HEK293 (cell line): ENCODE data around the gene KCNJ6.

ENCODE experiments used
- CTCF ChIA-PET: fragments of 350-600 bp; formaldehyde crosslinking; extraction: SDS; loops from one replicate; lab custom pipeline; 2021; ENCODE audit warnings: antibody characterized with exemption; lab: Yijun Ruan, JAX
- POLR2A ChIA-PET: fragments of 300-600 bp; formaldehyde crosslinking; extraction: SDS; loops from one replicate; lab custom pipeline; 2020; ENCODE audit warnings: antibody characterized with exemption, inconsistent platforms; lab: Yijun Ruan, JAX
- H3K27ac ChIP-seq: fragments of 200-500 bp; sonication (Bioruptor generic); 2 replicates; pipeline ENCODE4 v1.5.1; 2014; ENCODE audit warnings: low read depth, low read length, control low read depth, inconsistent platforms; ENCODE audit errors: extremely low read depth
- H3K36me3 ChIP-seq, 2 experiments: fragments of 200-500 bp in 1 of 2; sonication (Bioruptor generic) in 1 of 2; 1 replicate in 1 of 2; 2 replicates in 1 of 2; pipeline ENCODE4 v1.5.1; 2014 to 2017; ENCODE audit warnings: inconsistent platforms in 2 of 2, low read length in 2 of 2; ENCODE audit not compliant: control insufficient read depth in 2 of 2, insufficient read depth in 1 of 2
- H3K4me1 ChIP-seq: fragments of 200-500 bp; sonication (Bioruptor generic); 2 replicates; pipeline ENCODE4 v1.5.1; 2014; ENCODE audit warnings: mild to moderate bottlenecking, low read length, inconsistent platforms; ENCODE audit not compliant: control insufficient read depth, insufficient read depth
- H3K4me3 ChIP-seq: 2 replicates; pipeline ENCODE4 v1.5.1; 2011; ENCODE audit warnings: low read depth, mild to moderate bottlenecking, control low read depth, low read length, moderate library complexity
- H3K9me3 ChIP-seq: fragments of 200-500 bp; sonication (Bioruptor generic); 2 replicates; pipeline ENCODE4 v1.5.1; 2014; ENCODE audit warnings: low read depth, low read length, inconsistent platforms; ENCODE audit not compliant: control insufficient read depth, insufficient read depth
- BCL11A ChIP-seq: fragments of 450-650 bp; formaldehyde crosslinking; IDR thresholded peaks from 2 replicates; pipeline ENCODE4 v1.5.1; 2016; ENCODE audit warnings: low read depth, missing biosample characterization, missing genetic modification characterization
- GLIS2 ChIP-seq: fragments of 450-650 bp; formaldehyde crosslinking; IDR thresholded peaks from 2 replicates; pipeline ENCODE4 v1.5.1; 2016; ENCODE audit warnings: missing biosample characterization, missing genetic modification characterization
- HIC1 ChIP-seq: fragments of 450-650 bp; formaldehyde crosslinking; IDR thresholded peaks from 2 replicates; pipeline ENCODE4 v1.5.1; 2016; ENCODE audit warnings: missing biosample characterization, missing genetic modification characterization
- KLF8 ChIP-seq: fragments of 450-650 bp; formaldehyde crosslinking; IDR thresholded peaks from 2 replicates; pipeline ENCODE4 v1.5.1; 2016; ENCODE audit warnings: missing biosample characterization, missing genetic modification characterization
- RBAK ChIP-seq: fragments of 450-650 bp; formaldehyde crosslinking; IDR thresholded peaks from 2 replicates; pipeline ENCODE4 v1.5.1; 2016; ENCODE audit warnings: missing biosample characterization, missing genetic modification characterization
- SETDB1 ChIP-seq: IDR thresholded peaks from one replicate; pipeline ENCODE4 v1.6.1; 2017; ENCODE audit warnings: mild to moderate bottlenecking, low read length, moderate library complexity, mixed read lengths; ENCODE audit not compliant: insufficient read length
- ZBTB1 ChIP-seq: fragments of 450-650 bp; formaldehyde crosslinking; IDR thresholded peaks from 2 replicates; pipeline ENCODE4 v1.5.1; 2016; ENCODE audit warnings: missing biosample characterization, missing genetic modification characterization
- ZBTB17 ChIP-seq: fragments of 450-650 bp; formaldehyde crosslinking; IDR thresholded peaks from 2 replicates; pipeline ENCODE4 v1.5.1; 2016; ENCODE audit warnings: missing biosample characterization, missing genetic modification characterization
- ZFP69B ChIP-seq: fragments of 450-650 bp; formaldehyde crosslinking; IDR thresholded peaks from 2 replicates; pipeline ENCODE4 v1.5.1; 2016; ENCODE audit warnings: missing biosample characterization, missing genetic modification characterization
- ZNF2 ChIP-seq: fragments of 450-650 bp; formaldehyde crosslinking; IDR thresholded peaks from 2 replicates; pipeline ENCODE4 v1.5.1; 2016; ENCODE audit warnings: missing biosample characterization, missing genetic modification characterization
- ZNF239 ChIP-seq: fragments of 450-650 bp; formaldehyde crosslinking; IDR thresholded peaks from 2 replicates; pipeline ENCODE4 v1.5.1; 2016; ENCODE audit warnings: missing biosample characterization, missing genetic modification characterization
- ZNF24 ChIP-seq: fragments of 450-650 bp; formaldehyde crosslinking; IDR thresholded peaks from 2 replicates; pipeline ENCODE4 v1.5.1; 2016; ENCODE audit warnings: missing biosample characterization, missing genetic modification characterization
- ZNF449 ChIP-seq: fragments of 450-650 bp; formaldehyde crosslinking; IDR thresholded peaks from 2 replicates; pipeline ENCODE4 v1.5.1; 2017; ENCODE audit warnings: missing biosample characterization, mild to moderate bottlenecking, missing genetic modification characterization, moderate library complexity
- ZNF530 ChIP-seq: fragments of 450-650 bp; formaldehyde crosslinking; IDR thresholded peaks from 2 replicates; pipeline ENCODE4 v1.5.1; 2016; ENCODE audit warnings: low read depth, missing biosample characterization, missing genetic modification characterization
- ZNF560 ChIP-seq: fragments of 450-650 bp; formaldehyde crosslinking; IDR thresholded peaks from 2 replicates; pipeline ENCODE4 v1.5.1; 2017; ENCODE audit warnings: missing biosample characterization, missing genetic modification characterization, borderline replicate concordance
- ZNF747 ChIP-seq: fragments of 450-650 bp; formaldehyde crosslinking; IDR thresholded peaks from 2 replicates; pipeline ENCODE4 v1.5.1; 2016; ENCODE audit warnings: missing biosample characterization, missing genetic modification characterization
- ZNF776 ChIP-seq: fragments of 450-650 bp; formaldehyde crosslinking; IDR thresholded peaks from 2 replicates; pipeline ENCODE4 v1.5.0; 2017; ENCODE audit warnings: missing biosample characterization, missing genetic modification characterization, borderline replicate concordance
- ZNF777 ChIP-seq: fragments of 450-650 bp; formaldehyde crosslinking; IDR thresholded peaks from 2 replicates; pipeline ENCODE4 v1.5.1; 2017; ENCODE audit warnings: missing biosample characterization, missing genetic modification characterization, borderline replicate concordance
- ZNF830 ChIP-seq: fragments of 450-650 bp; IDR thresholded peaks from 2 replicates; pipeline ENCODE4 v1.5.0; 2018; ENCODE audit warnings: missing biosample characterization, missing genetic modification characterization, low read depth, mild to moderate bottlenecking, moderate library complexity
- TF ChIP-seq, protein P1 (sequence below): fragments of 450-650 bp; formaldehyde crosslinking; IDR thresholded peaks from 2 replicates; pipeline ENCODE4 v1.5.1; 2016; ENCODE audit warnings: missing biosample characterization, missing genetic modification characterization, borderline replicate concordance
- TF ChIP-seq, protein P2 (sequence below): fragments of 450-650 bp; formaldehyde crosslinking; IDR thresholded peaks from 2 replicates; pipeline ENCODE4 v1.5.1; 2016; ENCODE audit warnings: missing biosample characterization, missing genetic modification characterization
- TF ChIP-seq, protein P3 (sequence below): fragments of 450-650 bp; formaldehyde crosslinking; IDR thresholded peaks from 2 replicates; pipeline ENCODE4 v1.5.1; 2016; ENCODE audit warnings: missing biosample characterization, missing genetic modification characterization
- TF ChIP-seq, protein P4 (sequence below): fragments of 450-650 bp; formaldehyde crosslinking; IDR thresholded peaks from 2 replicates; pipeline ENCODE4 v1.5.1; 2016; ENCODE audit warnings: missing biosample characterization, missing genetic modification characterization

KCNJ6 gene

DNA sequence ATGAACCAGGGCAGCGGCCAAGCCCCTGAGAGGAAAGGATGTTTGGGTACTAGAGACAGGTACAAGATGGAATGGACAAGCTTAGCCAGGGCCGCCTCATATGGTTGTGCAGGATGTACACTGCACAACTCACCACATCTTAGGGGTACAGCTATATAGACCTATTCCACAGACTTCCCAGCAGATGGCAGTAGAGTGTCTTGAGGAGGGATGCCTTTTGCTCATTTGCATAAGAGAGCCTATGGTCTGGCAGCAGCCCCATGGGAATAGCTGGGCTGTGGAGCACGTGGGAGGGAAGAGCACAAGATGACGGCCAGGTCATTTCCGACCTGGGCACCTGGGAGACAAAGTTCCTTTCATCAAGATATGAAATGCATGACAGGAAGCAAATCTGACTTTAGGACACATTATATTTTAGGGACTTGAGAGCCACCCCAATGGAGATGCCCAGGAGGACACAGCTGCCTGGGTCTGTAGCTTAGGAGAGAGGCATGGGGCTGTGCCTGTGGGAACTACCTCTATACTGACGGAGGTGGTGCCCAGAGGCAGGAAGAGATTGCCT is 215.5 kb downstream of the KCNJ6 start:
- H3K4me1 ChIP-seq = no peaks in the 10 kb centered on the region
- ChIA-PET CTCF (interaction anchor here (0.6 to 3.0 kb wide), 42 partner anchors 9 to 1319 kb away, joined by 3 to 17 read pairs (median 4); partner anchors contain the start of gene KCNJ6), POLR2A (no interaction called here)
- no peaks in the 10 kb centered on the region for H3K36me3 ChIP-seq
- H3K9me3 ChIP-seq = no peaks in the 10 kb centered on the region; the same call in 1 of the 2 replicates
- H3K27ac ChIP-seq = no peak overlapping the region
- no peak overlapping the region for H3K4me3 ChIP-seq
- TF ChIP-seq ZNF560 (tag by site-specific recombination) (no peak), ZNF530 (no peak), ZNF449 (tag by site-specific recombination) (no peak), ZNF24 (tag by site-specific recombination) (no peak), SETDB1 (no peak), ZFP69B (tag by site-specific recombination) (no peak), RBAK (tag by site-specific recombination) (no peak), ZNF777 (tag by site-specific recombination) (no peak), GLIS2 (tag by site-specific recombination) (no peak), ZBTB1 (tag by site-specific recombination) (no peak), ZNF239 (no peak), ZNF2 (tag by site-specific recombination) (no peak), KLF8 (tag by site-specific recombination) (no peak), ZNF830 (tag by site-specific recombination) (no peak), HIC1 (tag by site-specific recombination) (no peak), ZBTB17 (peak; percentile 48; the same call in 1 of the 2 replicates), ZNF776 (tag by site-specific recombination) (no peak), BCL11A (tag by site-specific recombination) (no peak), ZNF747 (tag by site-specific recombination) (no peak)
- TF ChIP-seq, protein P1, sequence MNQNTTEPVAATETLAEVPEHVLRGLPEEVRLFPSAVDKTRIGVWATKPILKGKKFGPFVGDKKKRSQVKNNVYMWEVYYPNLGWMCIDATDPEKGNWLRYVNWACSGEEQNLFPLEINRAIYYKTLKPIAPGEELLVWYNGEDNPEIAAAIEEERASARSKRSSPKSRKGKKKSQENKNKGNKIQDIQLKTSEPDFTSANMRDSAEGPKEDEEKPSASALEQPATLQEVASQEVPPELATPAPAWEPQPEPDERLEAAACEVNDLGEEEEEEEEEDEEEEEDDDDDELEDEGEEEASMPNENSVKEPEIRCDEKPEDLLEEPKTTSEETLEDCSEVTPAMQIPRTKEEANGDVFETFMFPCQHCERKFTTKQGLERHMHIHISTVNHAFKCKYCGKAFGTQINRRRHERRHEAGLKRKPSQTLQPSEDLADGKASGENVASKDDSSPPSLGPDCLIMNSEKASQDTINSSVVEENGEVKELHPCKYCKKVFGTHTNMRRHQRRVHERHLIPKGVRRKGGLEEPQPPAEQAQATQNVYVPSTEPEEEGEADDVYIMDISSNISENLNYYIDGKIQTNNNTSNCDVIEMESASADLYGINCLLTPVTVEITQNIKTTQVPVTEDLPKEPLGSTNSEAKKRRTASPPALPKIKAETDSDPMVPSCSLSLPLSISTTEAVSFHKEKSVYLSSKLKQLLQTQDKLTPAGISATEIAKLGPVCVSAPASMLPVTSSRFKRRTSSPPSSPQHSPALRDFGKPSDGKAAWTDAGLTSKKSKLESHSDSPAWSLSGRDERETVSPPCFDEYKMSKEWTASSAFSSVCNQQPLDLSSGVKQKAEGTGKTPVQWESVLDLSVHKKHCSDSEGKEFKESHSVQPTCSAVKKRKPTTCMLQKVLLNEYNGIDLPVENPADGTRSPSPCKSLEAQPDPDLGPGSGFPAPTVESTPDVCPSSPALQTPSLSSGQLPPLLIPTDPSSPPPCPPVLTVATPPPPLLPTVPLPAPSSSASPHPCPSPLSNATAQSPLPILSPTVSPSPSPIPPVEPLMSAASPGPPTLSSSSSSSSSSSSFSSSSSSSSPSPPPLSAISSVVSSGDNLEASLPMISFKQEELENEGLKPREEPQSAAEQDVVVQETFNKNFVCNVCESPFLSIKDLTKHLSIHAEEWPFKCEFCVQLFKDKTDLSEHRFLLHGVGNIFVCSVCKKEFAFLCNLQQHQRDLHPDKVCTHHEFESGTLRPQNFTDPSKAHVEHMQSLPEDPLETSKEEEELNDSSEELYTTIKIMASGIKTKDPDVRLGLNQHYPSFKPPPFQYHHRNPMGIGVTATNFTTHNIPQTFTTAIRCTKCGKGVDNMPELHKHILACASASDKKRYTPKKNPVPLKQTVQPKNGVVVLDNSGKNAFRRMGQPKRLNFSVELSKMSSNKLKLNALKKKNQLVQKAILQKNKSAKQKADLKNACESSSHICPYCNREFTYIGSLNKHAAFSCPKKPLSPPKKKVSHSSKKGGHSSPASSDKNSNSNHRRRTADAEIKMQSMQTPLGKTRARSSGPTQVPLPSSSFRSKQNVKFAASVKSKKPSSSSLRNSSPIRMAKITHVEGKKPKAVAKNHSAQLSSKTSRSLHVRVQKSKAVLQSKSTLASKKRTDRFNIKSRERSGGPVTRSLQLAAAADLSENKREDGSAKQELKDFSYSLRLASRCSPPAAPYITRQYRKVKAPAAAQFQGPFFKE (tag by site-specific recombination) = no peak
- TF ChIP-seq, protein P2, sequence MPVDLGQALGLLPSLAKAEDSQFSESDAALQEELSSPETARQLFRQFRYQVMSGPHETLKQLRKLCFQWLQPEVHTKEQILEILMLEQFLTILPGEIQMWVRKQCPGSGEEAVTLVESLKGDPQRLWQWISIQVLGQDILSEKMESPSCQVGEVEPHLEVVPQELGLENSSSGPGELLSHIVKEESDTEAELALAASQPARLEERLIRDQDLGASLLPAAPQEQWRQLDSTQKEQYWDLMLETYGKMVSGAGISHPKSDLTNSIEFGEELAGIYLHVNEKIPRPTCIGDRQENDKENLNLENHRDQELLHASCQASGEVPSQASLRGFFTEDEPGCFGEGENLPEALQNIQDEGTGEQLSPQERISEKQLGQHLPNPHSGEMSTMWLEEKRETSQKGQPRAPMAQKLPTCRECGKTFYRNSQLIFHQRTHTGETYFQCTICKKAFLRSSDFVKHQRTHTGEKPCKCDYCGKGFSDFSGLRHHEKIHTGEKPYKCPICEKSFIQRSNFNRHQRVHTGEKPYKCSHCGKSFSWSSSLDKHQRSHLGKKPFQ (tag by site-specific recombination) = no peak
- TF ChIP-seq, protein P3, sequence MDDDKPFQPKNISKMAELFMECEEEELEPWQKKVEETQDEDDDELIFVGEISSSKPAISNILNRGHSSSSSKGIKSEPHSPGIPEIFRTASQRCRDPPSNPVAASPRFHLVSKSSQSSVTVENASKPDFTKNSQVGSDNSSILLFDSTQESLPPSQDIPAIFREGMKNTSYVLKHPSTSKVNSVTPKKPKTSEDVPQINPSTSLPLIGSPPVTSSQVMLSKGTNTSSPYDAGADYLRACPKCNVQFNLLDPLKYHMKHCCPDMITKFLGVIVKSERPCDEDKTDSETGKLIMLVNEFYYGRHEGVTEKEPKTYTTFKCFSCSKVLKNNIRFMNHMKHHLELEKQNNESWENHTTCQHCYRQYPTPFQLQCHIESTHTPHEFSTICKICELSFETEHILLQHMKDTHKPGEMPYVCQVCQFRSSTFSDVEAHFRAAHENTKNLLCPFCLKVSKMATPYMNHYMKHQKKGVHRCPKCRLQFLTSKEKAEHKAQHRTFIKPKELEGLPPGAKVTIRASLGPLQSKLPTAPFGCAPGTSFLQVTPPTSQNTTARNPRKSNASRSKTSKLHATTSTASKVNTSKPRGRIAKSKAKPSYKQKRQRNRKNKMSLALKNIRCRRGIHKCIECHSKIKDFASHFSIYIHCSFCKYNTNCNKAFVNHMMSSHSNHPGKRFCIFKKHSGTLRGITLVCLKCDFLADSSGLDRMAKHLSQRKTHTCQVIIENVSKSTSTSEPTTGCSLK = no peak
- TF ChIP-seq, protein P4, sequence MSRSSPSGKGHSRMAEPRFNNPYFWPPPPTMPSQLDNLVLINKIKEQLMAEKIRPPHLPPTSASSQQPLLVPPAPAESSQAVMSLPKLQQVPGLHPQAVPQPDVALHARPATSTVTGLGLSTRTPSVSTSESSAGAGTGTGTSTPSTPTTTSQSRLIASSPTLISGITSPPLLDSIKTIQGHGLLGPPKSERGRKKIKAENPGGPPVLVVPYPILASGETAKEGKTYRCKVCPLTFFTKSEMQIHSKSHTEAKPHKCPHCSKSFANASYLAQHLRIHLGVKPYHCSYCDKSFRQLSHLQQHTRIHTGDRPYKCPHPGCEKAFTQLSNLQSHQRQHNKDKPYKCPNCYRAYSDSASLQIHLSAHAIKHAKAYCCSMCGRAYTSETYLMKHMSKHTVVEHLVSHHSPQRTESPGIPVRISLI (tag by site-specific recombination) = no peak
